PC-3 (cell line): ENCODE results near the gene XIRP2.

ENCODE experiments used
- CTCF ChIP-seq: fragments of 300-600 bp; sonication (generic); conservative IDR thresholded peaks from 2 replicates; pipeline ENCODE4 v1.5.1; 2017; ENCODE audit warnings: antibody characterized with exemption, low read depth, mild to moderate bottlenecking, low read length
- EZH2 ChIP-seq: fragments of 300-600 bp; sonication (generic); IDR thresholded peaks from one replicate; pipeline ENCODE4 v1.6.1; 2017; ENCODE audit warnings: antibody characterized with exemption, mild to moderate bottlenecking, low read length; ENCODE audit not compliant: unreplicated experiment
- EZH2phosphoT487 ChIP-seq: fragments of 300-600 bp; sonication (generic); IDR thresholded peaks from 2 replicates; pipeline ENCODE4 v1.6.1; 2018; ENCODE audit warnings: mild to moderate bottlenecking, antibody characterized with exemption, low read length, borderline replicate concordance

- TF ChIP-seq CTCF (no peak), EZH2phosphoT487 (no peak), EZH2 (no peak)
Observed at GRCh38 chr2:166844111-166844510, 44.2 kb upstream of the XIRP2 start.
